ENCODE data around the gene MTMR2.

MTMR2 gene

DNA sequence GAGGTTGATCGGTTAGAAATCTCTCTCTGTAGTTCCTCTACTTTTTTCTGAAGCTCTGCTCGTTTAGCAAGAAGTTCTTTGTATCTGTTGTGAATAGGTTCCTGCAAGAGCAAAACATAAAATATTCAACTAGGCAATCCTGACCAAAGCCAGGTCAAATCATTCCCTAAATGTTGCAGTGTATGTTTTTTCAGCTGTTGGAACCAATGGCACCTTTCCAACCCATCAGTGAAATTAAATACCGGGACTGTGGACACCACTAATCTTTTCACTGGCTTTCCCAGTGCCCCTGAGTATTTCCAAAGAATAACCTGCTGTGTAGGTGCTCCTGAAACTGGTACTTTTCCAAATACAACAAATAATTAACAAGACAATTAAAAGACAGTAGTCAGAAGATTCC lies 88.6 kb downstream of the MTMR2 start:
- TF ChIP-seq, protein P1, sequence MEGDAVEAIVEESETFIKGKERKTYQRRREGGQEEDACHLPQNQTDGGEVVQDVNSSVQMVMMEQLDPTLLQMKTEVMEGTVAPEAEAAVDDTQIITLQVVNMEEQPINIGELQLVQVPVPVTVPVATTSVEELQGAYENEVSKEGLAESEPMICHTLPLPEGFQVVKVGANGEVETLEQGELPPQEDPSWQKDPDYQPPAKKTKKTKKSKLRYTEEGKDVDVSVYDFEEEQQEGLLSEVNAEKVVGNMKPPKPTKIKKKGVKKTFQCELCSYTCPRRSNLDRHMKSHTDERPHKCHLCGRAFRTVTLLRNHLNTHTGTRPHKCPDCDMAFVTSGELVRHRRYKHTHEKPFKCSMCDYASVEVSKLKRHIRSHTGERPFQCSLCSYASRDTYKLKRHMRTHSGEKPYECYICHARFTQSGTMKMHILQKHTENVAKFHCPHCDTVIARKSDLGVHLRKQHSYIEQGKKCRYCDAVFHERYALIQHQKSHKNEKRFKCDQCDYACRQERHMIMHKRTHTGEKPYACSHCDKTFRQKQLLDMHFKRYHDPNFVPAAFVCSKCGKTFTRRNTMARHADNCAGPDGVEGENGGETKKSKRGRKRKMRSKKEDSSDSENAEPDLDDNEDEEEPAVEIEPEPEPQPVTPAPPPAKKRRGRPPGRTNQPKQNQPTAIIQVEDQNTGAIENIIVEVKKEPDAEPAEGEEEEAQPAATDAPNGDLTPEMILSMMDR (conservative IDR thresholded peaks at IDR 0.05; ENCODE audit: control insufficient read depth, insufficient read depth, low read depth, low read length) = no peak
- H3K4me3 ChIP-seq (ENCODE audit: control insufficient read depth, low read depth, low read length) = no peak overlapping the region

DNA sequence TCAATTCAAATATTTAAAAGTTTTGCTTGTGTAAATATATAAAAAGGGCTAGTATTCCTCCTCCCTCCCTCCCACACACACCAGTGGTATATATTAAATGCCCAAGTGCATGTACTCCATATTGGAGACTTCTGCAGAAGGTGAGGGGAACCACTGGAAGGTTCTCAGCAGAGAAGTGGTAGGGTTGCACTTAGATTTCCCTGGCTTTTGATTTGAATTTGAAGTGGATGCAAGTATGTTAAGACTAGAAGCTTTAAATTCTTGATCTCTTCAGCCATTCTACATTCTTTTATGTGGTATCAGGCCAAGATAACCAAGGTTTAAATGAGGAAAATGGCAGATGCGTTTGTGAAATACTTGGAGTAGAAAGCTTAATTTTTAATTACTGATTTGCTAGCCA lies 90.5 kb downstream of the MTMR2 start:
- no peak for DNase-seq (ENCODE audit: low read depth)
- TF ChIP-seq, protein P1 (conservative IDR thresholded peaks at IDR 0.05; ENCODE audit: control insufficient read depth, insufficient read depth, low read depth, low read length) = no peak
- no peak overlapping the region for H3K4me3 ChIP-seq (ENCODE audit: control insufficient read depth, low read depth, low read length)

More for the DNA sequence above, 88.6 kb downstream of the MTMR2 start:
- peak; percentile 16 for DNase-seq (ENCODE audit: low read depth)

DNA sequence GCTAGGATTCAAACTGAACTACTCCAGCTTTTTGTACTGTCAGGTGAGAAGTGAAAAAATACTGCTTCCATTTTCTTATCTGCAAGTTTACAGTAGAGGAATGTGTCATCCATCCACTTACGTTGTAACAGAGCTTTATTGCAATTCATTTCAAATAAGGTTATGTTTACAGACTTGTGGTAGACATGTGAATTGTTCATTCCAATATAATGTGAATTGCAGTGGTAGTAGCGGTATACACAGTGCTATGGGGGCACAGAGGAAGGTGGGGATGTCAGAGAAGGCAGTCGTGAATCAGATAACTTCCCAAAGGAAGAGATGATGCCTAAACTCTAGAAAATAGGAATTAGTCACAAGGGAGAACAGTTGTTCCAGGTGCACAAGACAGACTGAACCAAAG lies 91.1 kb downstream of the MTMR2 start:
- TF ChIP-seq, protein P1 (conservative IDR thresholded peaks at IDR 0.05; ENCODE audit: control insufficient read depth, insufficient read depth, low read depth, low read length) = no peak
- peak; percentile 57 for DNase-seq (ENCODE audit: low read depth)
- H3K4me3 ChIP-seq (ENCODE audit: control insufficient read depth, low read depth, low read length) = no peak overlapping the region

DNA sequence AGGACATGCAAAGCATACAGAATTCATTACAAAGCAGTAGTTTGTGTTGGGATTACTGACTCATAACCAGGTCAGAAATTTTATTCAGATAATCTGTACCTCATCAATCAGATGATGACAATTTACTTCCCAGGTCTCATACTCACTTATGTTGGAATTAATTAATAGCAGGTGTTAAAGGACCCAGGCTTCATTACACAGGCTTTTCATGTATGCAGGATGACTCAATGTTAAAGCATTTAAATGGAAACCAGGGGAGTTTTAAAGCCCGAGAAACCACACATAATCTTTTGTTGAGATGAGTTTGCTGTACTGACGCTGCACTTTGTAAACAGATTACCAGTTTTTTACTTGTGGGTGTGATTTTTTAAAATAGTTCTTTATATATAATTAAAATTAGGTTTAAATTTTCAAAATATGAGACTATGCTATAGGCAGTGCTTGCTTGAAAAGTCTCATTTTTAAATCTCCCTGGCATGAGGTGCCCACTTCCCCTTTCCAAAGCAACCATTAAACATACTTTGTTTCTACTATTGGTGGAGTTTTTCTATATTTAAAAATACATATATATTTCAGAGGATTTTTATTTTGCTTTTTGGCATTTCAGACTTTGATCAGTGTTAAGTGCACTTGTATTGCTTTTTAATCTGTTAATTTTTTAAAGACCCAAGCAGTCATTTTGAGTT lies 92.6 kb downstream of the MTMR2 start:
- TF ChIP-seq, protein P1 (conservative IDR thresholded peaks at IDR 0.05; ENCODE audit: control insufficient read depth, insufficient read depth, low read depth, low read length) = no peak
- no peak overlapping the region for H3K4me3 ChIP-seq (ENCODE audit: control insufficient read depth, low read depth, low read length)
- peak; percentile 97 for DNase-seq (ENCODE audit: low read depth)

DNA sequence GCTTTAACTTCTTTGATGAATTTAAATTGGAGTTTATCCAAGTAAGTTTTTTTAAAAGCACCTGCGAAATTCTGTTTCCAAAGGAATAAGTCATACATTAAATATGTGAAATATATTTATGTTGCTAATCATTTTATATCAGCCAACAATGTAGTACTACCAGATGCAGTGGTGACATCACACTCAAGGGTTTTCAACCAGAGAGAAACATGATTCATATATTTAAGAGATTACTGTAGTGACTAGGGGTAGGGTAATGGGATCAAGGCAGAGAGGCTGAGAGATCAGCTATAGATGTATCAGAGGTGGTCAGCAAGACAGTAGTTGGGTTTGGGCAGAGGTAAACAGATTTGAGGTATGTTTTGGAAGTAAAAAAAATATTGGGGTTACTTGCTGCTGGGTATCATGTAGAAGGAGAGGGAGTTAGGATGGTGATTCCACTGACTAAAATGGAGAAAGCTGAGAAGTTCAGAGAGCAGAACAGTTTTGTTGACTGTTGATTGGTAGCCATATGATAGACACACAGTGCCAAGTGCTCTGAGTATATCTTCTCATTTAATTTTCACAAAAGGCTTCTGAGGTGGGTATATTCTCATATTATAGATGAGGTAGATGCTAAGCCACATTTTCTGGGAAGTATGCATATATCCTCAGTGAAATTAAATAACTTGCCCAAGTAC lies 94.2 kb downstream of the MTMR2 start:
- DNase-seq (ENCODE audit: low read depth) = peak; percentile 78
- TF ChIP-seq, protein P1 (conservative IDR thresholded peaks at IDR 0.05; ENCODE audit: control insufficient read depth, insufficient read depth, low read depth, low read length) = no peak
- H3K4me3 ChIP-seq (ENCODE audit: control insufficient read depth, low read depth, low read length) = no peak overlapping the region

DNA sequence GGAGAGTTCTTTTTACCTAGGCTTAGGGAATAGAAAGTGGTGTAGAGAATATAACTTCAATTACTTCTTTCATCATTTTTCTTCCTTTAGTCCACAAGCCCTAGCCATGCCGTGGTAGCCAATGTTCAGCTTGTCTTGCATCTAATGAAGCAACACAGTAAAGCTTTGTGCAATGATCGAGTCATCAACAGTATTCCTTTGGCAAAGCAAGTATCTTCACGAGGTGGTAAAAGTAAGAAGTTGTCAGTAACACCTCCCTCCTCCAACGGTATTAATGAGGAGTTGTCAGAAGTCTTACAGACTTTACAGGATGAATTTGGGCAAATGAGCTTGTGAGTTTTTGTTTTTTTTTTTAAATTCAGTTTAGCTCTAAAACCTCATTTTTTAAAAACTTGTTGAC lies 96.2 kb downstream of the MTMR2 start:
- H3K4me3 ChIP-seq (ENCODE audit: control insufficient read depth, low read depth, low read length) = no peak overlapping the region
- TF ChIP-seq, protein P1 (conservative IDR thresholded peaks at IDR 0.05; ENCODE audit: control insufficient read depth, insufficient read depth, low read depth, low read length) = no peak
- peak; percentile 71 for DNase-seq (ENCODE audit: low read depth)

Data from fibroblast of mammary gland (primary cell).